ENCODE measurements around the gene CALML3. TPM values are rescaled to one million over a fixed set of nuclear protein-coding genes. Genes with fewer than 3 reads are reported as not detected.
A peak's percentile ranks its signal among the peaks of the same experiment; 100 is the strongest.

CALML3 gene
- total RNA-seq, 3 donors from 2014 or later (not counting 1 experiment from before 2014, with no cell fraction given), result not detected

- H3K27ac Mint-ChIP-seq, result no peak overlapping the region
- H3K27me3 Mint-ChIP-seq (ENCODE audit: low read depth in 2 of 2), result no peaks in the 10 kb centered on the region
- no peak overlapping the region for H3K4me3 Mint-ChIP-seq
- no peaks in the 10 kb centered on the region for H3K9me3 Mint-ChIP-seq
- H3K4me1 Mint-ChIP-seq, result peaks cover 0 to 25% of the 10 kb centered on the region in 2 donors
- no peak for DNase-seq
- Histone ChIP-seq H3K27ac (ENCODE audit: low read length) (no peak overlapping the region), H3K9me3 (ENCODE audit: control insufficient read depth, insufficient read depth, low read length) (no peaks in the 10 kb centered on the region), H3K4me3 (ENCODE audit: low read length) (no peak overlapping the region), H3K27me3 (ENCODE audit: control insufficient read depth, insufficient read depth, low read length) (no peaks in the 10 kb centered on the region), H3K36me3 (ENCODE audit: control insufficient read depth, insufficient read depth, low read length) (no peaks in the 10 kb centered on the region), H3K4me1 (ENCODE audit: control insufficient read depth, insufficient read depth, low read length) (peaks cover 29% of the 10 kb centered on the region)
- 66% methylated on average over 12 of the region's 16 CpGs for WGBS (ENCODE audit: insufficient coverage)
- TF ChIP-seq, protein P1, sequence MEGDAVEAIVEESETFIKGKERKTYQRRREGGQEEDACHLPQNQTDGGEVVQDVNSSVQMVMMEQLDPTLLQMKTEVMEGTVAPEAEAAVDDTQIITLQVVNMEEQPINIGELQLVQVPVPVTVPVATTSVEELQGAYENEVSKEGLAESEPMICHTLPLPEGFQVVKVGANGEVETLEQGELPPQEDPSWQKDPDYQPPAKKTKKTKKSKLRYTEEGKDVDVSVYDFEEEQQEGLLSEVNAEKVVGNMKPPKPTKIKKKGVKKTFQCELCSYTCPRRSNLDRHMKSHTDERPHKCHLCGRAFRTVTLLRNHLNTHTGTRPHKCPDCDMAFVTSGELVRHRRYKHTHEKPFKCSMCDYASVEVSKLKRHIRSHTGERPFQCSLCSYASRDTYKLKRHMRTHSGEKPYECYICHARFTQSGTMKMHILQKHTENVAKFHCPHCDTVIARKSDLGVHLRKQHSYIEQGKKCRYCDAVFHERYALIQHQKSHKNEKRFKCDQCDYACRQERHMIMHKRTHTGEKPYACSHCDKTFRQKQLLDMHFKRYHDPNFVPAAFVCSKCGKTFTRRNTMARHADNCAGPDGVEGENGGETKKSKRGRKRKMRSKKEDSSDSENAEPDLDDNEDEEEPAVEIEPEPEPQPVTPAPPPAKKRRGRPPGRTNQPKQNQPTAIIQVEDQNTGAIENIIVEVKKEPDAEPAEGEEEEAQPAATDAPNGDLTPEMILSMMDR (IDR thresholded peaks at IDR 0.05), result no peak
- intact Hi-C loops (cut with micrococcal nuclease), result no loop called here
- peak in 1 of 3 donors; percentile 17 for ATAC-seq
- no peaks in the 10 kb centered on the region for H3K36me3 Mint-ChIP-seq
These were observed 23.3 kb downstream of the CALML3 start for GRCh38 chr10:5547931-5548660.

DNA sequence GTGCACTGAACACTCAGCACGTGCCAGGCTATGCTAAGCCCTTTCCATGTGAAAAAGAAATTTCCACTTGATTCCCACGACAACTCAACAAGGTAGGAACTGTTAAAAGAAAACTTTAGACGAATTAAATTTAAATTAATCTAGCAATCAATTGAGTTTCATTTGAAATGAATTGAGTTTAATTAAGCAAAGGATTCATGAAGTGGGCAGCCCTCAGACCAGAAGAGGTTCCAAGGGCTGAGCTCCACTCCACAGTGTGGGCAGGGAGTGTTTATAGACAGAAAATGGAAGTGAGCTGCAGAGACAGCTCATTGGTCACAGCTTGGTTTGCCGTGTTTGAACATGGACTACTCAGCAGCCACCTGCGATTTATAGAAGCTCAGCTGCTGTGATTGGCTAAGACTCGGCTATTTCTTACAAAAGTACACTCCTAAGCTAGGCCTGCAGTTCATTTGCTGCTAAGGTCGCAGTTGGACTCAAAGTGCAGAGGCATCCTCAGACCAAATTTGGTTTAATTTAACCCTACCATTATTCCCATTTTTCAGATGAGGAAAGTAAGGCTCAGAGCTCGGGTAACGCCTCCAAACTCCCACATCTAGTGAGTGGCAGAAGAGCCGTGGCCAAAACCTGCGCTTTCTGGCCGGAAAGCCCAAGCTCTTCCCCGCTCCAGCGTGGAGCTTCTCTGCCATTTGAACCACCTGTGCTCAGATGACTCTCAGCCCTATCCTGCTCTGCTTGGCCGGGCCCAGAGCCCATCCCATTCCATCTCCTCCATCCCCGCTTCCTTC, 24.9 kb downstream of the CALML3 start:
- H3K4me3 Mint-ChIP-seq, result no peak overlapping the region
- no peak for DNase-seq
- no peak overlapping the region for H3K27ac Mint-ChIP-seq
- H3K36me3 ChIP-seq (ENCODE audit: control insufficient read depth, insufficient read depth, low read length), result no peaks in the 10 kb centered on the region
- peaks cover 0 to under 1% of the 10 kb centered on the region in 2 donors for H3K27me3 Mint-ChIP-seq (ENCODE audit: low read depth in 2 of 2)
- H3K27me3 ChIP-seq (ENCODE audit: control insufficient read depth, insufficient read depth, low read length), result no peaks in the 10 kb centered on the region
- no peak for ATAC-seq
- no peak overlapping the region for H3K4me3 ChIP-seq (ENCODE audit: low read length)
- intact Hi-C loops (cut with micrococcal nuclease), result no loop called here
- H3K4me1 ChIP-seq (ENCODE audit: control insufficient read depth, insufficient read depth, low read length), result peaks cover 29% of the 10 kb centered on the region
- TF ChIP-seq, protein P1 (IDR thresholded peaks at IDR 0.05), result no peak
- H3K36me3 Mint-ChIP-seq, result no peaks in the 10 kb centered on the region
- no peaks in the 10 kb centered on the region for H3K9me3 ChIP-seq (ENCODE audit: control insufficient read depth, insufficient read depth, low read length)
- H3K27ac ChIP-seq (ENCODE audit: low read length), result no peak overlapping the region
- peaks cover 0 to 25% of the 10 kb centered on the region in 2 donors for H3K4me1 Mint-ChIP-seq
- WGBS (ENCODE audit: insufficient coverage), result 95% methylated on average over 15 of the region's 16 CpGs
- no peaks in the 10 kb centered on the region for H3K9me3 Mint-ChIP-seq

GRCh38 chr10:5550250-5550545, 25.4 kb downstream of the CALML3 start:
- no peaks in the 10 kb centered on the region for H3K36me3 Mint-ChIP-seq
- H3K4me1 Mint-ChIP-seq, result peaks cover 0 to 25% of the 10 kb centered on the region in 2 donors
- no peaks in the 10 kb centered on the region for H3K9me3 Mint-ChIP-seq
- DNase-seq (no peak), ATAC-seq (no peak)
- Histone ChIP-seq H3K9me3 (ENCODE audit: control insufficient read depth, insufficient read depth, low read length) (no peaks in the 10 kb centered on the region), H3K27me3 (ENCODE audit: control insufficient read depth, insufficient read depth, low read length) (no peaks in the 10 kb centered on the region), H3K36me3 (ENCODE audit: control insufficient read depth, insufficient read depth, low read length) (no peaks in the 10 kb centered on the region), H3K4me3 (ENCODE audit: low read length) (no peak overlapping the region), H3K4me1 (ENCODE audit: control insufficient read depth, insufficient read depth, low read length) (peaks cover 29% of the 10 kb centered on the region), H3K27ac (ENCODE audit: low read length) (no peak overlapping the region)
- peaks cover 0 to 2% of the 10 kb centered on the region in 2 donors for H3K27me3 Mint-ChIP-seq (ENCODE audit: low read depth in 2 of 2)
- 64% methylated on average over 1 of the region's 1 CpG for WGBS (ENCODE audit: insufficient coverage)
- TF ChIP-seq, protein P1 (IDR thresholded peaks at IDR 0.05), result no peak
- H3K4me3 Mint-ChIP-seq, result no peak overlapping the region
- intact Hi-C loops (cut with micrococcal nuclease), result no loop called here
- no peak overlapping the region for H3K27ac Mint-ChIP-seq
